GM21529 (cell line): ENCODE data around the gene TUBA3C.

Experiments
- ATAC-seq: cut with Tn5 transposase; IDR thresholded peaks from one replicate; pipeline ENCODE4 v1.9.1; 2021; ENCODE audit not compliant: unreplicated experiment

TUBA3C gene

DNA sequence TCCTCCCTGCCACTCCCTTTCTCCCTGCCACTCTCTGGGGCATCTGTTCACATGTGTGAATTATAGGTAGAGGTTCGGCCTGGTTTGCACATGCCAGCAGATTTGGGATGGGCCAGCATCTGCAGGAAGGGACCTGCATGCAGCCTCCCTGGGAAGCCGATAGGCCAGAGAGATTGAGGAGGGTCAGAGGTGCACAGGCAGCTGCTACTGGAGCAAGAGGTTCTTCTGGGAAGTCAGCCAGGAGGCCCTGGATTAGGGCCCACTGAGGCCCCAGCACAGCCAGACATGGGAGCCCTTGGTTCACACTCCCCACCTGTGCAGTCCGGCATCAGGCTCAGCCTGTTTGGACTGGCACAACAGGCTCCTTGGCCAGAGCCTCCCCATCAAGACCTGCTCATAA, 12.1 kb downstream of the TUBA3C start:
- no peak for ATAC-seq

DNA sequence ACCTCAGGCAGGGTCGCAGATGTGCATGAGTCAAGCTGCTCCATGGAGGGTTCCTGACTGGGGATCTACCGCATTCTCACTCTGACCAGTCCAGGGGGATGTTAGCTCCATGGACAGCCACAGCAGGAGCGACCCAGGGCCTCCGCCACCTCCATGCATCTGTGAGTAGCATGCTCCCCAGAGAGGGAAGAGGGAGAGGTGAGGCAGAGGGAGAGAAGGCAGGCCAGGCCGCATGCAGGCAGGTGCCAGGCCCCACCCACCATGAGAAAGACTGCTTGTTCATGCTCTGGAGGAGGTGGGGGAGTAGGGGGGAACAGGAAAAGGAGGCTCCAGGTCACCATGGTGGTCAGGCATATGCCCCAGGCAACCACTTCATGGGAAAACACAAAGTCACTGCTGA, 20.3 kb downstream of the TUBA3C start:
- ATAC-seq = no peak

DNA sequence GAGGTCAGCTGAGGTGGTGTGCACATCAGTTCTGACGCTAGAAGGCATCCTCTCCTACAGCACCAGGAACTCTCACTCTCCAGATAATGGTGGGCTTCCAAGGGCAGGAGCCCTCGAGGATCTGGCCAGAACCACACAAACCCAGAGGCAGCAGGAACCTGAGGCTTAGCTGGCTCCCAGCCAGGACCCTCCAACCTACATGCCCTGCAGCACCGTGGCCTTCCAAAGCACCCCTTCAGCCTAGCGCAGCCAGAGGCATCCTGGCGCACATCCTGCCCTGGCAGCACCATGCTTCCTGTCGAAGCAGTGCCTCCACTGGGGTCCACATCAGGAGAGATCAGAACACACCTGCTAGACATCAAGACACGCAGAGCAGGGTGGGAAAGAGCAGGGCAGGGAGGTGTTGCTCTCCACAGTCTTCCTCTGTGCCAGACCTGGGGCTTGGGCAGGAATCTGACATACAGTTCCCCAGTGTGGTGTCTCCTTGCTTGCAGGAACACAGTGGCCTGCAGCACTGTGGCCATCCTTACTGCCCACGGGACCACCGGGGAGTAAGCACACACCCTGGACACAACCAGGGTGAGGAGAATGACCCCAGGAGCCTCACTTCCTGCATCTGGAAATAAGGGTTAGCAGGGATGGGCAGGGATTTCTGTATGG, 21.7 kb downstream of the TUBA3C start:
- no peak for ATAC-seq

DNA sequence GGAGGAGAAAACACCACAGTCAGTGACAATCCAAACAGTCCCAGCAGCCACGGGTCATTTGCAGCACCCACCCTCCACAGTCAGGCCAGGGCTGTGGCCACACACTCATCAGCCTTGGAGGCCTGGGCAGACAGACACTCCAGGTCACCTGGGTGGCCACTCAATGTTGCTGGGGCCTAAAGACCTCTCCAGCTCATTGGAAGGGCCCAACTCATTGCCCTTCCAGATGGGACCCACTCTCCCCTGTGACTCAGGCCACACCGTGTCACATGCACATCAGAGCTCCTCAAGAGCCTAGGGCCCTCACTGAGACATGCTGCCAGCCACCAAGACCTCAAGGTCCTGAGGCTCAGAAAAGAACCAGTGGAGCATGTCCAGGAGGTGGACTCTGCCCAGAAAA, 22.4 kb downstream of the TUBA3C start:
- no peak for ATAC-seq

DNA sequence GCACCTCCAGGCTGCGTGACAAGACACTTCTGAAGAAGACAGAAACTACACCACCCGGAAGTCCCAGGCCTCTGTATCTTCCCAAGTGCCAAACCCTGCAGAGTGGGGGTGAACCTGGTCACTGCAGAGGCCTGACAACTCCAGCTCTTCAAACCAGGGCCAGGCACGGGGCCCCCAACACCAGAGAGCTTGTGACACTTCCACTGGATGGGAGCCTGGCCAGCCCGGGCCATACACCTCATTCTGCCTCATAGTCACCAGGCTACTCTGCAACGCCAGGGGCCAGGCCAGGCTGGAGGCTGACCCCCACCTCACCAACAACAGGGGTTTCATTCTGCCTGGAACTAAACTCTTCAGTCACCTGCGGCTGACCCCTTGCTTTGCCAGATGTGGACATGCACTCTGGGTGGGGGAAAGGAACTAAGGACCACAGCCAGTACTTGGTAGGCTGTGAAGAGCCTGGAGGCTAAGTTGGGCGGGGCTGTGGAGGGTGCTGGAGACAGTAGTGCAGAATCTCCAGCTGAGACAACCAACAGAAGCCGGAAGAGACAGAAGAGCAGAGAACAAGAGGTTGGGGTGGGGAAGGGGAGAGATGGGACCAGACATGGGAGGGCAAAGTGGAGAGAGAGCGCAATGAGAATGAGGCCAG, 23.0 kb downstream of the TUBA3C start:
- ATAC-seq = no peak

DNA sequence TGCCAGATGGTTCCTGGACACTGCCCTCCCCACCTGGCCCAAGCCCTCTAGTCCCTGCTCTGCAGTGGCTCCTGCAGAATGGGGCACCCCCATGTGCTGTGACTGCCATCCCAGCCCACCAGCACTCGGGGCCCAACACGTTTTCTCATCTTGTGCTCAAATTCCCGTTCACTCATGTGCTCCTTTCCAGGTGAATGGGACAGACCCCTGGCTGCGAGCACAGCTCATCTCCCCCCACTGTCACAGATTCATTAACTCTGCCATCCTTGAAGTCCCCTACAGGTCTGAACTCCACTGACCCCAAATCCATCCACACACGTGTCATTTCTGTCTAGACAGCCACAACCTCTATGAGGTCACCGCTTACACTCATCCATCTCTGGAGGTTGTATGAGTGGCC, 23.6 kb downstream of the TUBA3C start:
- no peak for ATAC-seq

DNA sequence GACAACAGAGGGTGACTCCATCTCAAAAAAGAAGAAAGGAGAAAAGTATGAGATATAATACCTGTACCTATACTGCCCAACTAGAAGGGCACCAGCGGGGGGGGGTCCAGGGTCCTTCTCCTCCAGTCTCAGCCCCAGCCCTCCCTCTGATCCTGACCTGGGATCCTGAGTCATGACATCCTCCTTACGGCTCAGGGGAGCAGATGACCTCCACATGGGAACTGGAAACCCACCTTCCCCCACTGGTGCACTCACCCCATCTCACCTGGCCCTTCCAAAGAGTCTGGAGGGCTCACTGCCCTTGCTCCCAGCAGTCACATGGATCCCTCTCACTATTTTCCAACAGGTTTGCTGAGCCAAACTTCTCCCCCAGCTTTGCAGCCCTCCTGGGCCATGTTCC, 24.2 kb downstream of the TUBA3C start:
- ATAC-seq = no peak

DNA sequence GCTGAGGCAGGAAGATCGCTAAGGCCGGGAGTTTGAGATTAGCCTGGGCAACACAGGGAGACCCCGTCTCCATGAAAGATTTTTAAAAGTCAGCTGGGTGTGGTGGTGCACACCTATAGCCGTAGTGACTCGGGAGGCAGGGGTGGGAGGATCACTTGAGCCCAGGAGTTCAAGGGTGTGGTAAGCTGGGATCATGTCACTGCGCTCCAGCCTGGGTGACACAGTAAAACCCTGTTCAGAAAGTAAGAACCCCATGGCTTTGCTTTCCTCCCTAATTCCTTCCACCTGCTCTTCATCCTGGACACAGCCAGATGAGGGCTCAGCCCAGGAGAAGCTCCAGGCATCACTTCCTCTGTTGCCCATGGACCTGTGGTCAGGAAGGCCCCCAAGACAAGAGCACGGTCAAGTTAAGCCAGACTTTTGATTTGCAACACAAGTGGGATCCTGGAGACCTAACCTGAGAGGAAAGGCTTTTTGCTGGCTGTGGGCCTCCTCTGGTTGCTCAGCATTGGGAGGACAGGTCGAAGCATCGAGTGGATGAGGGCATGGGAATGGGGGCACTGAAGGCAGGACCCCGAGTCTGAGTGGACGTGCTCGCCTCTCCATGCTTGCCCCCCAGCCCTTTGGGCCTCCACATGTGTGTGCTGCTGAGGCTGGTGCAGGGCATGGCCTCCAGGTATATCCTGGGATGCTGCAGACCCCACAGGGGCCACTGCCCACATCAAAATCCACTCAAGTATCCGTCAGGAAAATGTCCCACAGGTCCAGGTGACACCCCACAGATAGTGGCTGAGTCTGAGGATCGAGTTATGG, 25.4 kb downstream of the TUBA3C start:
- no peak for ATAC-seq

DNA sequence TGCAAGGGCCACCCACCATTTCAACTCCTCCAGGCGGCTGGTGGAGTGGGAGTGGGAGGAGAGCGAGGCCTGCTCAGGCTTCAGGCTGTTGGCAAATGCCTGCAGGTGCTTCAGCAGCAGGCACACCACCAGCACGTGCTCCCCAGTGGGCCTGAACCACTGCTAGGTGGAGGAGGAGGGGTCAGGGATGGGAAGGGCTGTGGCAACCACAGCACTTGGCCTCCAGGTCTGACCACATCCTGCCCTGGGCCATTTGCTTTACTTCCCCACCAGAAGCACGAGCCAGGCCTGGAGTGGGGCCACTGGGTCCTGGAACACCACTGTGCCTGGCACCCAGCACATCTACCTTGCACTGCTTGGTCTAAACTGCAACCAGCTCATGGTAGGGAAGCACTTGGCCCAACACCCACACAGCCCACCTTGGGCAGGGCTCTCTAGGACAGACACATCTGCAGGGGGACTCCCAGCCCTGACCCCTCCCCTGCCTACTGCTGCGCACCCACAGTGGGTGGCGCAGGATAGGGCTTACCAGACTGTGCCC, 26.2 kb downstream of the TUBA3C start:
- no peak for ATAC-seq

DNA sequence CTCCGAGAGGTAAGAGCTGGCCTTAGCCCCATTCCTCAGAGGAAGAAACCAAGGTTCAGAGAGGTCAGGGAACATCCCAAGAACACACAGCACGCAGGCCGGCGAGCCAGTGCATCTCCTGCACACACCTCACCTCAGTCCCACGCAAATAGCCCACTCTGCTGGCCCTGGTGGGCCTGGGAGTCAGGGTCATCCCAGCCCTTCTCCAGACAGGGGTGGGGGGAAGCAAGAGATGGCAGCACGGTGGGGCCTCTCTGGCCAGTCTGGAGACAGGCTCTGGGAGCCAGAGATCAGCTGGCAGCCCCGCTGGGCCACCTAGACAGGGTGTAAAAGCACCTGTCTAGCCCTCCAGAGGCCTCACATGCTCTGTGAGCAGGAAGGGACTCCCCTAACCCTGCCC, 26.8 kb downstream of the TUBA3C start:
- no peak for ATAC-seq

DNA sequence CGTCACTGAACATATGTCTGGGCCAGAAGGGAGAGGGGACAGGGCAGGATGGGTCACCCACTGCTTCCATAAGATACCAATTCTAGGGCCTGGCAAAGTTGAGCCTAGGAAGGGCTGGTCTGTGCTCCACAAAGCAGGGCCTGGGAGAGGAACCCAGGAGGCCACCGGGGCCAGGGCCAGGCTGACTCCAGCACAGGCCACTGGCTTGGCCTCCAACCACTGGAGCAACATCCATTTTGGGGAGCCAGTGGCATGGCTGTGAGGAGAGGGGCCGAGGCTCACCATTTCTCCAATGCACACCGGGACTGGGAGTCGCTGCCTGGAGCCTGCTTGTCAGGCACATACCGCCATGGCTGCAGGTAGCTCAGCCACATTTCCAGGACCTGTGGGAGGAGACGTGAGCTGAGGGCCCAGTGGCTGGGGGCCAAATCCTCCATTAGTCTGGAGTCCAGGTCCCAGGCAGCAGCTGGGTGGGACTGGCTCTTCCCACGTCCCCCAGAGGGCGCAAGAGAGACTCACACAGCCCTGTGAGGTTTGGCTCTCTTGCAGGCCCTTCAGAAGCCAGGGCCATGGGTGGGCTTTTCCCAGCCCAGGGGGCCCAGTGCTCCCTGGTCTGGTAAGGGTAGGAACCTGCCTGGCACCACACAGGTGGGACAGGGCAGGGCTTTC, 27.7 kb downstream of the TUBA3C start:
- no peak for ATAC-seq

DNA sequence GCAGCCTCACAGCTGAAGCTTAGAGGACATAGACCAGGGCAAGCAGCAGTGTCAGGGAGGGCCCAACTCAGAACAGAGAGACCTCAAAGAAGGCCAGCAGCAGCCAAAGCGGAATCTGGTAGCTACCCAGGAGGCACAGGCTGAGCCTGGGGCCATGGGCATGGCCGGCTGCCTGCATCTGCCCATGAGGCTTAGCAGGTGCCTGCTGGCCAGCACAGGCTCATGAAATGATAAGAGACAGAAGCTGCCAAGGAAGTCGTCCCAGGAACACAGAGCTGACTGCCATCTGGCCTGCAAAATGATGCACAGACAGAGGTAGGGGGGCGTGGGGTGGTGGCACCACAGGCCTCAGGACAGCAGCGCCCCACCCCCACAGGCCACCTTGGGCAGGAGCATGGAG, 29.2 kb downstream of the TUBA3C start:
- no peak for ATAC-seq

DNA sequence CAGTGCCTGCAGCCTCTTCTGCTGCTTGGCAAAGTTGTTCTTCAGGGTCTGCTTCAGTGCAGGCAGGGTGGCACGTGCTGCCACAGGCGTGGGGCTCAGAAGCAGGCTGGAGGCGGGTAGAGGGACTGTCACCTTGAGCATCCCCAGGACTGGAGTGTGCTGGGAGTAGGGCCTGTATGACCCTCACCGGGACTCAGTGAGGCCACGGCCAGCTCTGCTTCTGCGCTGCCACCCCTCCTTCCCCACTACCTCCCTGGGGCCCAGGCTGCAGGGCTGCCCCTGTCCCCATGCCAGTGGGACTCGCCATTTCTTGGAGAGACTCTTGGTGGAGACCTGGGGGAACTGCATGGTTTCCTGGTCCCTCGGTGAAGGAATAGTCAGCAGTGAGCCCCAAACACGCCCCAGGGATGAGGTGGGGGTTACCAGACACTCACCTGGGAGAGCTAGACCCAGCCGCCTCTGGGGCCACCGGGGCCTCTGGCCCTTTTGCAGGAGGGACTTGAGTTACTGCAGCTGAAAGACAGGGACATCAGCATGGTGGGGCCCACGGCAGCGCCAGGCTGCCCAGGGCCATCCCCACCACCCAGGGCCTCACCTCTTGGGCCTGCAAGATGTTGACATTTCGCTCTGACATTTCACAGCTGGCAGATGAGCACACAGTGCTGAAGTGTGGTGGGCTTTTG, 29.9 kb downstream of the TUBA3C start:
- no peak for ATAC-seq

DNA sequence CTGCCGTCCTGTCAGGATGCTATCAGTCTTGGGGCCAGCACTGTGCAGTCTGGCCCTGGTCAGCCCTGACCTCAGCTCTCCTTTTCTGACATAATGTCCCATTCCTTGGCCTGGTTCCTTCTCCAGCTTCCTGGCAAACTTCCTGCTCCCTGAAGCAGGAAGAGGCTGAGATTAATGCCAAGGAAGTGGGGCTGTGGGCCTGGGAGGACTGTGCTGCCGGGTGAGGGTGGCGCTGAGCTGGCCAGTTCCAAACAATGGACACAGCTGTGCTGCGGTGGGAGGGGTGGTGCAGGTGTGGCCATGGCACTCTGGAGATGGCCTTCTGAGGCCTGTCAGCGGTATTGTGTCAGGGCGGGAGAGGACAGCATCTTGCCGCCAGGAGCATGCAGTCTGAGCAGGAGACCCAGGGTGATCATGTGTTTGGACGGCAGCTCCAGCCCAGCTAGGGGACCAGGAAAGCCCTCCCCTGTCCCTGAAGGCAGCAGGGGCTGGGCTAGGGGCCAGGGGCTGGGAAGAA, 30.9 kb downstream of the TUBA3C start:
- ATAC-seq = no peak

DNA sequence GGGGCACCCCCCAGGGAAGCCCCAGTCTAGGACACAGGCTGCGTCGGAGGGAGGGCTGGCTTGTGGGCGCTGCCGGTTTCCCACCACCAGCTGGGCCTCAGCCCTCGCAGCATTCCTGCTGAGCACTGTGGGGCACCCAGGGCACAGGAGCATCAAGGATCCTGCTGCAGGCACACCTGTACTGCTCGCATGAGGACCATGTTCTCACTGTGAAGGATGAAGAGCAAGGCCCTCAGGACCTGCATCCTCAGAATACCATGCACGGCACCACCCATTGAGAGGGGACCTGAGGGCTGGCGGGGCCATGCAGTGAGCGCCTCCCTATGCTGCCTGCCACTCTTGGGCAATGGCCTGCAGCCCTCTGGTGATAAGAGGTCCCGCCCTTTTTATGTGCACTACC, 31.4 kb downstream of the TUBA3C start:
- no peak for ATAC-seq

DNA sequence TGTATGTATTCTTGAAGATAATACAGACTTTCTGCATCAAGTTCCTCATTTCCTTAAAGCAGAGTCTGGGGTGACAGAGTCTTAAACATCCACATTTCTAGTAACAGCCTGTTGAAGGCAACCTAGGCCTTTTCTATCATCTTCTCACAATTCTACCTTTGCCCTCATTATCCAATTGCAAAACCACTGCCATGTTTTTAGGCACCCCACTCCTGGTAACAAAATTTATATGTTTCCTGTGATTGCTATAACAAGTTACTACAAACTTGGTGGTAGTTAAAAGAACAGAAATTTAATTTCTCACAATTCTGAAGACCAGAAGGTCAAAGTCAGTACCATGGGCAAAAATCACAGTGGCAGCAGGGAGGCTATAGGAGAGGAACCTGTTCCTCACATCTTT, 33.1 kb downstream of the TUBA3C start:
- ATAC-seq = no peak
